A549 (cell line): ENCODE measurements around the gene AQP2.

Source experiments
- CHD2 ChIP-seq: fragments of 150-350 bp; IDR thresholded peaks from 2 replicates; pipeline ENCODE4 v1.6.1; 2014; ENCODE audit warnings: low read length; ENCODE audit not compliant: partially characterized antibody
- EP300 ChIP-seq, 2 experiments: fragments of >200 bp; sonication (Bioruptor Twin); formaldehyde crosslinking; IDR thresholded peaks; 2 replicates in 1 of 2; 3 replicates in 1 of 2; pipeline ENCODE4 v1.6.1; 2016 to 2017
- GATA3 ChIP-seq: IDR thresholded peaks from 2 replicates; pipeline ENCODE4 v1.6.1; 2012; ENCODE audit warnings: borderline replicate concordance
- JUN ChIP-seq, 2 experiments: fragments of >200 bp; sonication (Bioruptor Twin); formaldehyde crosslinking; IDR thresholded peaks; 2 replicates in 1 of 2; 3 replicates in 1 of 2; pipeline ENCODE4 v1.6.1; 2016 to 2017
- KDM5A ChIP-seq: fragments of 200-600 bp; sonication (generic); IDR thresholded peaks from 2 replicates; pipeline ENCODE4 v1.6.1; 2016; ENCODE audit warnings: antibody characterized with exemption, mild to moderate bottlenecking
- PHF8 ChIP-seq: fragments of 200-600 bp; sonication (generic); IDR thresholded peaks from 2 replicates; pipeline ENCODE4 v1.6.1; 2016; ENCODE audit warnings: low read depth, mild to moderate bottlenecking, antibody characterized with exemption, moderate library complexity, borderline replicate concordance
- POLR2A ChIP-seq: IDR thresholded peaks from 2 replicates; pipeline ENCODE4 v1.6.1; 2012; ENCODE audit warnings: mild to moderate bottlenecking, low read length
- SREBF2 ChIP-seq: fragments of 450-650 bp; IDR thresholded peaks from 2 replicates; pipeline ENCODE4 v1.6.1; 2014; ENCODE audit warnings: mild to moderate bottlenecking, moderate library complexity
- TF ChIP-seq, protein P1 (sequence below): fragments of >200 bp; sonication (Bioruptor Twin); formaldehyde crosslinking; IDR thresholded peaks from 3 replicates; pipeline ENCODE4 v1.5.1; 2016
- TF ChIP-seq, protein P2 (sequence below): fragments of 200-600 bp; sonication (generic); IDR thresholded peaks from 2 replicates; pipeline ENCODE4 v1.6.1; 2016; ENCODE audit warnings: antibody characterized with exemption, mild to moderate bottlenecking, moderate library complexity

DNA sequence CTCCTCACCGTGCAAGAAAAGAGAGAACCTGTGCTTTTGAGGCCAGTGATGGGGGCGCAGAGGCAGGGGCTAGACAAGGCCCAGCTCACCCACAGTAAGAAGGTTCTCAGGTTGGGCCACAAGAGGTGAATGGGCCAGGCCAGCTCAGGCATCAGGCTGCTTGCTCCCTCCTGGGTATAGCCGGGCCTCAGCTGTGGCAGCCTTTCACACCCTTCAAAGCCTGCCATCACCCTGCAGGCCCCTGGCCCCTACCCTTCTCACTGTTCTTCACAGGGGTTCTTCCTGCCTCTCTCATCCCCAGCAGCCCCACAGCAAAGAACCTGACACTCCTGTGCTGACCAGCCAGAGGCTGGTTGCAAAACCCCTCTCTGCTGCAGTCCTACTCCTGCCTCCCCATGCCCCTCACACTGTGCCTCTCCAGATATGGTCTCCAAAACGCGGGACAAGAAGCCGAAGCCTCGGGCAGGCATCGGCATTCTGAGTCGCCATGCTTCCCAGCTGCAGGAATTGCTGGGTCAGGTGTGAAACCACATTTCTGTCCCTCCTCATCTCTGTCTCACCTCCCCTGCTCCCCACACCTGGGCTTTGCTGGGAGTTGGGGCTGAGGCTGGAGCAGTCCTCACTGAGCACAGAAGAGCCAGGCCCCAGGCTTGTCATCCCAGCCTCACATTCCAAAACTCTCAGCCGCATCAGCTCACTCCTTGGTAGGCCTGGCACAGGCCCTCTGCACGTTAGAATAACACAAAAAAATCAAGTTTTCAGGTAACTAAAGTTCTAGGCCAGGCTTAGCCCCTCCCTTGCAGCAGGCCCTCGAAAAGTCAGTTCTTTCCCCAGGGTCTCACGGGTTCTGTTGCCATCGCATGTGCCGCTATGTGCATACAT, 40.0 kb upstream of the AQP2 start:
- no peak for TF ChIP-seq POLR2A
- TF ChIP-seq PHF8: no peak
- no peak for TF ChIP-seq GATA3
- no peak for TF ChIP-seq KDM5A
- no peak for TF ChIP-seq JUN (IDR thresholded peaks at IDR 0.05)
- TF ChIP-seq, protein P1, sequence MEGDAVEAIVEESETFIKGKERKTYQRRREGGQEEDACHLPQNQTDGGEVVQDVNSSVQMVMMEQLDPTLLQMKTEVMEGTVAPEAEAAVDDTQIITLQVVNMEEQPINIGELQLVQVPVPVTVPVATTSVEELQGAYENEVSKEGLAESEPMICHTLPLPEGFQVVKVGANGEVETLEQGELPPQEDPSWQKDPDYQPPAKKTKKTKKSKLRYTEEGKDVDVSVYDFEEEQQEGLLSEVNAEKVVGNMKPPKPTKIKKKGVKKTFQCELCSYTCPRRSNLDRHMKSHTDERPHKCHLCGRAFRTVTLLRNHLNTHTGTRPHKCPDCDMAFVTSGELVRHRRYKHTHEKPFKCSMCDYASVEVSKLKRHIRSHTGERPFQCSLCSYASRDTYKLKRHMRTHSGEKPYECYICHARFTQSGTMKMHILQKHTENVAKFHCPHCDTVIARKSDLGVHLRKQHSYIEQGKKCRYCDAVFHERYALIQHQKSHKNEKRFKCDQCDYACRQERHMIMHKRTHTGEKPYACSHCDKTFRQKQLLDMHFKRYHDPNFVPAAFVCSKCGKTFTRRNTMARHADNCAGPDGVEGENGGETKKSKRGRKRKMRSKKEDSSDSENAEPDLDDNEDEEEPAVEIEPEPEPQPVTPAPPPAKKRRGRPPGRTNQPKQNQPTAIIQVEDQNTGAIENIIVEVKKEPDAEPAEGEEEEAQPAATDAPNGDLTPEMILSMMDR: no peak
- TF ChIP-seq, protein P2, sequence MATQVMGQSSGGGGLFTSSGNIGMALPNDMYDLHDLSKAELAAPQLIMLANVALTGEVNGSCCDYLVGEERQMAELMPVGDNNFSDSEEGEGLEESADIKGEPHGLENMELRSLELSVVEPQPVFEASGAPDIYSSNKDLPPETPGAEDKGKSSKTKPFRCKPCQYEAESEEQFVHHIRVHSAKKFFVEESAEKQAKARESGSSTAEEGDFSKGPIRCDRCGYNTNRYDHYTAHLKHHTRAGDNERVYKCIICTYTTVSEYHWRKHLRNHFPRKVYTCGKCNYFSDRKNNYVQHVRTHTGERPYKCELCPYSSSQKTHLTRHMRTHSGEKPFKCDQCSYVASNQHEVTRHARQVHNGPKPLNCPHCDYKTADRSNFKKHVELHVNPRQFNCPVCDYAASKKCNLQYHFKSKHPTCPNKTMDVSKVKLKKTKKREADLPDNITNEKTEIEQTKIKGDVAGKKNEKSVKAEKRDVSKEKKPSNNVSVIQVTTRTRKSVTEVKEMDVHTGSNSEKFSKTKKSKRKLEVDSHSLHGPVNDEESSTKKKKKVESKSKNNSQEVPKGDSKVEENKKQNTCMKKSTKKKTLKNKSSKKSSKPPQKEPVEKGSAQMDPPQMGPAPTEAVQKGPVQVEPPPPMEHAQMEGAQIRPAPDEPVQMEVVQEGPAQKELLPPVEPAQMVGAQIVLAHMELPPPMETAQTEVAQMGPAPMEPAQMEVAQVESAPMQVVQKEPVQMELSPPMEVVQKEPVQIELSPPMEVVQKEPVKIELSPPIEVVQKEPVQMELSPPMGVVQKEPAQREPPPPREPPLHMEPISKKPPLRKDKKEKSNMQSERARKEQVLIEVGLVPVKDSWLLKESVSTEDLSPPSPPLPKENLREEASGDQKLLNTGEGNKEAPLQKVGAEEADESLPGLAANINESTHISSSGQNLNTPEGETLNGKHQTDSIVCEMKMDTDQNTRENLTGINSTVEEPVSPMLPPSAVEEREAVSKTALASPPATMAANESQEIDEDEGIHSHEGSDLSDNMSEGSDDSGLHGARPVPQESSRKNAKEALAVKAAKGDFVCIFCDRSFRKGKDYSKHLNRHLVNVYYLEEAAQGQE: no peak
- TF ChIP-seq EP300 (IDR thresholded peaks at IDR 0.05): no peak
- no peak for TF ChIP-seq CHD2
- no peak for TF ChIP-seq SREBF2
